GM10847 (cell line): ENCODE results near the gene HRNR.

Source experiments
- POLR2A ChIP-seq: IDR thresholded peaks from 2 replicates; pipeline ENCODE4 v1.6.1; 2011; ENCODE audit not compliant: insufficient read length; ENCODE audit errors: extremely low read depth

Gene HRNR

GRCh38 chr1:152224093-152224492 lies at the start of gene HRNR:
TSS of gene HRNR (minus strand) at chr1:152224193. CDS start at chr1:152223253, 940 bp downstream.
- TF ChIP-seq POLR2A: no peak

GRCh38 chr1:152252157-152252556 lies 28.2 kb upstream of the HRNR start:
- TF ChIP-seq POLR2A: no peak

GRCh38 chr1:152251391-152251790 lies 27.4 kb upstream of the HRNR start:
- no peak for TF ChIP-seq POLR2A

DNA sequence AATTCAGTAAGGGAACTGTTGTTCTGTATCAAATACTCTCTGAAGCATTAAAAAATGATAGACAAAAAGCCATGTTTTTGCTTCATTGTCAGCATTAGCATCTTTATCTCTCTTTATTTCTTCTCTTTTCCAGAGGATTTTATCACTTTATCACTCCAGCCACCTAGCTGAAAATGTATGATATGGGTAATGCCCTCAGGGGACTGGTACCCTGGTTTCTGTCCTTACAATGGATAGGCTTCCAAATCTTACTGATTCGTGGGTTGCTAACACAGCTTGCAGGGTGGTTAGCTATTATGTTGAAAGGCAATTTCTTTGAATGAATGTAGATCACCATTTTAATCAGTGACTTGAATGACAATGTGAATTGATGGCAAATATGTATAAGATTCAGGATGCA lies 23.3 kb upstream of the HRNR start:
- no peak for TF ChIP-seq POLR2A

- no peak for TF ChIP-seq POLR2A
Measured at GRCh38 chr1:152244576-152245273, 20.7 kb upstream of the HRNR start.

DNA sequence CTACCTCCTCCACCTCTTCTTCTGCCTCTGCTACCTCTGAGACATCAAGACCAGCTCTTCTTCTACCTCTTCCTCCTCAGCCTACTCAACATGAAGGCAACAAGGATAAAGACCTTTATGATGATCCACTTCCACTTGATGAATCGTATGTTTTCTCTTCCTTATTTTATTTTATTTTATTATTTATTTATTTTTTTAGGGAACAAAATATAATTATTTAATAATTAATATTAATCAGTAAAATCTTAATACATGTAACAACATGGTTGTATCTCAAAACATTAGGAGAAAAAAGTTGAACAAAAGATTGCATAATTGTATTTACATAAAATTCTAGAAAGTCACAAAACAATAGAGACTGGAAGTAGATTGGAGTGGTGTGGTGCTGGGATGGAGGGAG lies 13.1 kb upstream of the HRNR start:
- no peak for TF ChIP-seq POLR2A

DNA sequence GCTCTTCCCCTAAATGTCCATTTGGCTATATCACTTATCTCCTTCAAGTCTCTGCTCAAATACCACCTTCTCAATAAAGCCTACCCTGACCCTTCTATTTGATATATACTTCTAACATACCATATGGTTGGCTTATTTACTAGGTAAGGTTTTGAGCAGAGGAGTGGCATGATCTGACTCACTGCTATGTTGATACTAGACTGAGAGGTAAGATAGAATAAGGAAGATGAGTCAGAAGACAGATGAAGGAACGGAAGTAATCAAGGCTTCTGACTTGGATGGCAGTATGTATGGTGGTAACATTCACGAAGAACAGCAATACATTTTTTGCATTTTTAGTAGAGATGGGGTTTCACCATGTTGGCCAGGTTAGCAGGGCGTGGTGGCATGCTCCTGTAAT lies 4.8 kb upstream of the HRNR start:
- no peak for TF ChIP-seq POLR2A

- TF ChIP-seq POLR2A: no peak
Measured at GRCh38 chr1:152227310-152227928, 3.4 kb upstream of the HRNR start.

GRCh38 chr1:152225678-152226077 lies 1.7 kb upstream of the HRNR start:
- no peak for TF ChIP-seq POLR2A

DNA sequence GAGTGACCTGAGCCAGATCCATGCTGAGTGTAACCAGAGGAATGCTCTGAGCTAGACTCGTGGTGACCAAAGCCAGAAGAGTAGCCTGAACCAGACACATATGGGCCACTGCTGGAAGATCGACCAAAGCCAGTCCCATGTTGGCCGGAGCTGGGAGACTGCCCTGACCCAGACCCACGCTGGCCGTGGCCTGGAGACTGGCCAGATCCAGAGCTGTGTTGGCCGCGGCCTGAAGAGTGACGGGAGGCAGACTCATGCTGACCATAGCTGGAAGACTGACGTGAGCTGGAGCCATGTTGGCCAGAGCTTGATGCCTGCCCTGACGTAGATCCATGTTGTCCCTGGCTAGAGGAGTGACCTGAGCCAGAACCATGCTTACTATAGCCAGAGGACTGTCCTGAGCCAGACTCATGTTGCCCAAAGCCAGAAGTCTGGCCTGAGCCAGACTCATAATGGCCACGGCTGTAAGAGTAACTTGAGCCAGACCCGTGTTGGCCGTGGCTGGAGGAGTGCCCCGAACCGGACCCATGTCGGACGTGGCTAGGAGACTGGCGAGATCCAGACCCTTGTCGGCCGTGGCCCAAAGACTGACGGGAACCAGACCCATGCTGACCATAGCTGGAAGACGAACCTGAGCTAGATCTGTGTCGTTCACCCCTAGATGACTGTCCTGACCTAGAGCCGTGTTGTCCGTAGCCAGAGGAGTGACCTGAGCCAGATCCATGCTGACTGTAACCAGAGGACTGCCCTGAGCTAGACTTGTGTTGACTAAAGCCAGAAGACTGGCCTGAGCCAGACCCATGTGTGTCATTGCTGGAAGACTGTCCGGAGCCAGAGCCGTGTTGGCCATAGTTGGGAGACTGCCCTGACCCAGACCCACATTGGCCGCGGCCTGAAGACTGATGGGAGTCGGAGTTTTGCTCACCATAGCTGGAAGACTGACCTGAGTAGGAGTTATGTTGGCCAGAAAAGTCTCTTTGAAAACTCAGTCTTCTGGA lies 3.5 kb downstream of the HRNR start:
- no peak for TF ChIP-seq POLR2A

- no peak for TF ChIP-seq POLR2A
Measured at GRCh38 chr1:152218762-152219436, 5.1 kb downstream of the HRNR start.

GRCh38 chr1:152198982-152199381 lies 25.0 kb downstream of the HRNR start:
- no peak for TF ChIP-seq POLR2A

- TF ChIP-seq POLR2A: no peak
Measured at GRCh38 chr1:152197361-152197941, 26.5 kb downstream of the HRNR start.

DNA sequence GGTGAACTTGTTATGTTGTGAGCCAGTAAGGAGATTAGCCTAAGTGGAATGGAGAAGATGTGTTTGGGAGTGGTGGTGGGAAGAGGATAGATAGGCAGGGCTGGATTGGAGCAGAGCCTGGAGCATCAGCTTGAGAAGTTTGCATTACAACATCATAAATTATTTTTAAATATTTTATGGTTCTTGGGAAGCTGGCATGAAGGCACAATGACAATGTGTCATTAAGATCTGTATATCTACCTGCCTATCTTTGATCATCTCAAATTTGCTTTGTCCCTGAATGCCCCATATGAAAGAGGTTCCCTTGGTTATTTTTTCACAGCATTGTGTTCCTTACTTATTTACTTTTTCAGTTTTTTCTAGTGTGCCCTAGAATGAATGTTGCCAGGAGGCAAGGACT lies 32.3 kb downstream of the HRNR start:
- no peak for TF ChIP-seq POLR2A

DNA sequence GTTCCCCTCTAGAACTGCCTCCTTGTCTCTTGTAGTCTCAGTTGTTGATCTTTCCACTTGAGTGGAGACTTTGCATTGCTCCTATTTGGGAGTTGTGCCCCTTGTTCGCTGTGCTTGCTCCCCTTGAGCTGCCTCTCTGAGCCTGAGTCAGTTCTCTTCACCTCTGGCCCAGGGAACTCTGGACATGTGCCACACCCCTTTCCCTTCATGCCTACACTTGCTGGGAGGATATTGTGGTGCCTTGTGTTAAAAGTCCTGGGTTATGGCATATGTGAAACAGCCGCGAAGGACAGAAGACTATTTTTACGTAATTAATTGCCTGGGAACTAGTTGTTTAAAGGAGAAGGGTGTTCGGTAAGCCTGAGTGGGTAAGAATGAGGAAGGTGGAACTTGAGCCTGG lies 32.7 kb downstream of the HRNR start:
- TF ChIP-seq POLR2A: no peak
